ENCODE results near the gene NXPH2. TPM values are rescaled to one million over a fixed set of nuclear protein-coding genes. Genes with fewer than 3 reads are reported as not detected.

The NXPH2 gene
- 1.3 and 1.8 TPM in 2 replicates for total RNA-seq (2021)
- long read RNA-seq, partial matches to known transcripts: 0 of 6 reads
- long read RNA-seq, other reads (novel, unspliced or antisense): 3 of 6 reads

GRCh38 chr2:138779781-138780445, at the start of gene NXPH2:
Gene NXPH2, minus strand, starts transcription at chr2:138780390. Its CDS starts 149 bp downstream, at chr2:138780241.
- WGBS (ENCODE audit: extremely low coverage, insufficient read length, low lambda C conversion rate): no CpG with 5 or more reads among the region's 58 CpGs
- H2AFZ ChIP-seq (ENCODE audit: low read length): no peak within 1 kb of the TSS

More at GRCh38 chr2:138779781-138780445, at the start of gene NXPH2:
- H3K79me1 ChIP-seq (ENCODE audit: insufficient read depth, low read depth, low read length, poor library complexity, severe bottlenecking): no peaks in the 10 kb centered on the region
- Mint-ChIP-seq H3K9me3 (no peaks in the 10 kb centered on the region; a peak in 1 of 5 replicates), H3K4me3 (peak within 1 kb of the TSS; percentile 66 to 90), H3K4me1 (peaks cover 40 to 45% of the 10 kb centered on the region in 2 experiments), H3K36me3 (ENCODE audit: insufficient read depth in 1 of 3, low read depth in 3 of 3) (no peaks in the 10 kb centered on the region; a peak in 2 of 7 replicates), H3K27ac (peak within 1 kb of the TSS in 1 of 3 experiments; percentile 15; a peak in 2 of 7 replicates), H3K27me3 (ENCODE audit: low read depth) (peaks cover 66% of the 10 kb centered on the region)
- peaks cover 2% of the 10 kb centered on the region; the same call in 1 of the 2 replicates for H3K4me1 ChIP-seq (ENCODE audit: insufficient read depth, low read length)
- H3K4me2 ChIP-seq (ENCODE audit: insufficient read depth, insufficient read length, low read length): peak within 1 kb of the TSS; percentile 82
- peak within 1 kb of the TSS; percentile 57; the same call in 1 of the 2 replicates for H2BK15ac ChIP-seq (ENCODE audit: low read depth, low read length)
- peak within 1 kb of the TSS; percentile 9 for H2BK12ac ChIP-seq (ENCODE audit: insufficient read length, low read depth, low read length)
- H3K18ac ChIP-seq (ENCODE audit: insufficient read length, low read depth, low read length): peak within 1 kb of the TSS; percentile 79
- H4K8ac ChIP-seq (replicated peaks; ENCODE audit: insufficient read length, low read depth, low read length): no peak within 1 kb of the TSS
- H3K9me3 ChIP-seq (ENCODE audit: control insufficient read depth, low read depth, low read length): no peaks in the 10 kb centered on the region
- H2BK120ac ChIP-seq (ENCODE audit: low read depth, low read length, poor library complexity, severe bottlenecking): no peak within 1 kb of the TSS
- H3K27ac ChIP-seq (ENCODE audit: insufficient read length, low read depth, low read length): no peak within 1 kb of the TSS
- peak within 1 kb of the TSS; percentile 26 for H3K9ac ChIP-seq (ENCODE audit: extremely low read depth, insufficient read length, low read length)
- TF ChIP-seq, protein P1, sequence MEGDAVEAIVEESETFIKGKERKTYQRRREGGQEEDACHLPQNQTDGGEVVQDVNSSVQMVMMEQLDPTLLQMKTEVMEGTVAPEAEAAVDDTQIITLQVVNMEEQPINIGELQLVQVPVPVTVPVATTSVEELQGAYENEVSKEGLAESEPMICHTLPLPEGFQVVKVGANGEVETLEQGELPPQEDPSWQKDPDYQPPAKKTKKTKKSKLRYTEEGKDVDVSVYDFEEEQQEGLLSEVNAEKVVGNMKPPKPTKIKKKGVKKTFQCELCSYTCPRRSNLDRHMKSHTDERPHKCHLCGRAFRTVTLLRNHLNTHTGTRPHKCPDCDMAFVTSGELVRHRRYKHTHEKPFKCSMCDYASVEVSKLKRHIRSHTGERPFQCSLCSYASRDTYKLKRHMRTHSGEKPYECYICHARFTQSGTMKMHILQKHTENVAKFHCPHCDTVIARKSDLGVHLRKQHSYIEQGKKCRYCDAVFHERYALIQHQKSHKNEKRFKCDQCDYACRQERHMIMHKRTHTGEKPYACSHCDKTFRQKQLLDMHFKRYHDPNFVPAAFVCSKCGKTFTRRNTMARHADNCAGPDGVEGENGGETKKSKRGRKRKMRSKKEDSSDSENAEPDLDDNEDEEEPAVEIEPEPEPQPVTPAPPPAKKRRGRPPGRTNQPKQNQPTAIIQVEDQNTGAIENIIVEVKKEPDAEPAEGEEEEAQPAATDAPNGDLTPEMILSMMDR (conservative IDR thresholded peaks at IDR 0.05): no peak
- H3K27me3 ChIP-seq (ENCODE audit: insufficient read depth, low read length): peaks cover 17% of the 10 kb centered on the region; the same call in 1 of the 2 replicates
- H3K23ac ChIP-seq (ENCODE audit: insufficient read length, low read depth, low read length): no peak within 1 kb of the TSS
- H3K23me2 ChIP-seq (ENCODE audit: insufficient read length, low read depth, low read length, poor library complexity, severe bottlenecking): peaks cover 25% of the 10 kb centered on the region
- H3K4ac ChIP-seq (ENCODE audit: low read depth, low read length): no peak within 1 kb of the TSS
- no peak within 1 kb of the TSS for H3T11ph ChIP-seq (ENCODE audit: low read length)
- DNase-seq: peak; percentile 54
- H4K20me1 ChIP-seq (ENCODE audit: control insufficient read depth, insufficient read depth, insufficient read length): no peaks in the 10 kb centered on the region
- no peak within 1 kb of the TSS for H2BK20ac ChIP-seq (ENCODE audit: low read depth, low read length, poor library complexity, severe bottlenecking)
- peak within 1 kb of the TSS; percentile 83 for H3K14ac ChIP-seq (ENCODE audit: insufficient read depth, low read length)
- H4K91ac ChIP-seq (ENCODE audit: insufficient read length, low read depth, low read length): no peak within 1 kb of the TSS
- H3K56ac ChIP-seq (ENCODE audit: insufficient read length, low read depth, low read length): no peak within 1 kb of the TSS
- H4K5ac ChIP-seq (ENCODE audit: insufficient read length, low read depth, low read length): no peak within 1 kb of the TSS
- H2BK5ac ChIP-seq (ENCODE audit: insufficient read length, low read length): no peak within 1 kb of the TSS
- H3K79me2 ChIP-seq (ENCODE audit: insufficient read depth, low read length): no peaks in the 10 kb centered on the region
- no peak within 1 kb of the TSS for H2AK5ac ChIP-seq (ENCODE audit: insufficient read length, low read length)
